IPS DF 4.7 (cell line): ENCODE results near the gene UNC5C.

Experiments used
- DNase-seq: peaks from one replicate; pipeline ENCODE4 v3.0.0-alpha.2; 2013; ENCODE audit warnings: low spot score; ENCODE audit errors: extremely low read depth

Gene UNC5C

GRCh38 chr4:95548738-95549245 lies at the start of gene UNC5C:
Gene UNC5C, minus strand, starts transcription at chr4:95548973.
- no peak for DNase-seq

GRCh38 chr4:95596676-95597075 lies 47.9 kb upstream of the UNC5C start:
- no peak for DNase-seq

GRCh38 chr4:95594629-95595028 lies 45.9 kb upstream of the UNC5C start:
- no peak for DNase-seq

- DNase-seq = no peak
These were observed 45.2 kb upstream of the UNC5C start for GRCh38 chr4:95594013-95594412.

GRCh38 chr4:95591278-95591677 lies 42.5 kb upstream of the UNC5C start:
- DNase-seq = no peak

- no peak for DNase-seq
These were observed 41.8 kb upstream of the UNC5C start for GRCh38 chr4:95590615-95591014.

GRCh38 chr4:95585016-95585695 lies 36.4 kb upstream of the UNC5C start:
- no peak for DNase-seq

- DNase-seq = no peak
These were observed 31.5 kb upstream of the UNC5C start for GRCh38 chr4:95580226-95580625.

GRCh38 chr4:95572304-95572991 lies 23.7 kb upstream of the UNC5C start:
- DNase-seq = no peak

- no peak for DNase-seq
These were observed 22.8 kb upstream of the UNC5C start for GRCh38 chr4:95571577-95571976.

- no peak for DNase-seq
These were observed 15.0 kb upstream of the UNC5C start for GRCh38 chr4:95563638-95564337.

- DNase-seq = no peak
These were observed 12.0 kb upstream of the UNC5C start for GRCh38 chr4:95560774-95561173.

- DNase-seq = no peak
These were observed 7.6 kb upstream of the UNC5C start for GRCh38 chr4:95556207-95556859.

- no peak for DNase-seq
These were observed 4.3 kb upstream of the UNC5C start for GRCh38 chr4:95552942-95553550.

GRCh38 chr4:95551653-95552052 lies 2.9 kb upstream of the UNC5C start:
- no peak for DNase-seq

- DNase-seq = no peak
These were observed 1.6 kb upstream of the UNC5C start for GRCh38 chr4:95550115-95550987.

GRCh38 chr4:95549246-95550114 lies 707 bp upstream of the UNC5C start:
- DNase-seq = no peak

- no peak for DNase-seq
These were observed 880 bp downstream of the UNC5C start for GRCh38 chr4:95547715-95548471.
